IMR-90 (cell line): ENCODE measurements around the gene EXOC3L2.

ENCODE experiments used
- BHLHE40 ChIP-seq: fragments of 150-350 bp; IDR thresholded peaks from 2 replicates; pipeline ENCODE4 v1.6.1; 2016; ENCODE audit warnings: mild to moderate bottlenecking, low read depth, low read length
- FOS ChIP-seq: fragments of 150-350 bp; IDR thresholded peaks from 2 replicates; pipeline ENCODE4 v1.6.1; 2016; ENCODE audit warnings: low read depth, low read length
- MAFK ChIP-seq: IDR thresholded peaks from 2 replicates; pipeline ENCODE4 v1.6.1; 2012; ENCODE audit warnings: low read depth, low read length, improper control_type of control experiment
- MAZ ChIP-seq: IDR thresholded peaks from 2 replicates; pipeline ENCODE4 v1.6.1; 2012; ENCODE audit warnings: low read depth, mild to moderate bottlenecking, low read length, improper control_type of control experiment, moderate library complexity, borderline replicate concordance
- MXI1 ChIP-seq: IDR thresholded peaks from 2 replicates; pipeline ENCODE4 v1.6.1; 2012; ENCODE audit warnings: low read depth, mild to moderate bottlenecking, low read length, moderate library complexity, borderline replicate concordance
- POLR2A ChIP-seq: IDR thresholded peaks from 2 replicates; pipeline ENCODE4 v1.6.1; 2012; ENCODE audit warnings: mild to moderate bottlenecking, low read depth, low read length
- RAD21 ChIP-seq: IDR thresholded peaks from 2 replicates; pipeline ENCODE4 v1.6.1; 2012; ENCODE audit warnings: low read length, improper control_type of control experiment
- RCOR1 ChIP-seq: IDR thresholded peaks from 2 replicates; pipeline ENCODE4 v1.6.1; 2012; ENCODE audit warnings: mild to moderate bottlenecking, low read length, improper control_type of control experiment; ENCODE audit not compliant: insufficient replicate concordance
- SMC3 ChIP-seq: fragments of 150-350 bp; IDR thresholded peaks from 2 replicates; pipeline ENCODE4 v1.6.1; 2016; ENCODE audit warnings: low read depth, mild to moderate bottlenecking, antibody characterized with exemption, low read length, moderate library complexity
- USF2 ChIP-seq: fragments of 150-350 bp; IDR thresholded peaks from 2 replicates; pipeline ENCODE4 v1.6.1; 2017; ENCODE audit warnings: mild to moderate bottlenecking, antibody characterized with exemption, low read length, low read depth
- TF ChIP-seq, protein P1 (sequence below): conservative IDR thresholded peaks from 2 replicates; pipeline ENCODE4 v1.5.1; 2012; ENCODE audit warnings: mild to moderate bottlenecking, low read depth, low read length, improper control_type of control experiment
- TF ChIP-seq, protein P2 (sequence below): fragments of 150-350 bp; IDR thresholded peaks from 2 replicates; pipeline ENCODE4 v1.6.1; 2016; ENCODE audit warnings: low read depth, mild to moderate bottlenecking, low read length, moderate library complexity, borderline replicate concordance

DNA sequence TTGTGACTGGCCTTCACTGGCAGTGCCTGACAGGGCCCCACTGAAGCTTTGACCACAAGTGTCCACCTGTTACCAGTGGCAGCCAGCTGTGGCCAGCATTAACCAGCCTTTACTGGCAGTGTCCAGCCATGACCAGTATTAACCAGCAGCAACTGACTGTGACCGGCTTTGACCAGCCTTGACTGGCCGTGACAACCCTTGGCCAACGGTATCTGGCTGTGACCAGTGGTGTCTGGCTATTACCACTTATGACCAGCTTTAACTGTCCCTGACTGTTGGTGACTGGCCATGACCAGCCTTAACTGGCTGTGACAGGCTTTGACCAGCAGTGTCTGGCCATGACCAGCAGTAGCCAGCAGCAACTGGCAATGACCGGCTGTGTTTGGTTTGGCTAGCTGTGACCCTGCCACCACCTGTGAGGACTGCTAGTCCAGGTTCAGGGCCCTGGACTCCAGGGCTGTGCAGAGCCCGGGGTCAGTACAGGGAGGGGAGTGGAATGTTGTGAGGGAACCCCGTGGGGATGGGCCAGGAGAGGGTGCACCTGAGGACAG is 45.2 kb upstream of the EXOC3L2 start:
- TF ChIP-seq, protein P1, sequence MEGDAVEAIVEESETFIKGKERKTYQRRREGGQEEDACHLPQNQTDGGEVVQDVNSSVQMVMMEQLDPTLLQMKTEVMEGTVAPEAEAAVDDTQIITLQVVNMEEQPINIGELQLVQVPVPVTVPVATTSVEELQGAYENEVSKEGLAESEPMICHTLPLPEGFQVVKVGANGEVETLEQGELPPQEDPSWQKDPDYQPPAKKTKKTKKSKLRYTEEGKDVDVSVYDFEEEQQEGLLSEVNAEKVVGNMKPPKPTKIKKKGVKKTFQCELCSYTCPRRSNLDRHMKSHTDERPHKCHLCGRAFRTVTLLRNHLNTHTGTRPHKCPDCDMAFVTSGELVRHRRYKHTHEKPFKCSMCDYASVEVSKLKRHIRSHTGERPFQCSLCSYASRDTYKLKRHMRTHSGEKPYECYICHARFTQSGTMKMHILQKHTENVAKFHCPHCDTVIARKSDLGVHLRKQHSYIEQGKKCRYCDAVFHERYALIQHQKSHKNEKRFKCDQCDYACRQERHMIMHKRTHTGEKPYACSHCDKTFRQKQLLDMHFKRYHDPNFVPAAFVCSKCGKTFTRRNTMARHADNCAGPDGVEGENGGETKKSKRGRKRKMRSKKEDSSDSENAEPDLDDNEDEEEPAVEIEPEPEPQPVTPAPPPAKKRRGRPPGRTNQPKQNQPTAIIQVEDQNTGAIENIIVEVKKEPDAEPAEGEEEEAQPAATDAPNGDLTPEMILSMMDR = no peak
- TF ChIP-seq POLR2A (no peak), MAFK (no peak), MXI1 (no peak), RAD21 (no peak), FOS (no peak), USF2 (no peak), BHLHE40 (no peak), RCOR1 (no peak), SMC3 (no peak), MAZ (no peak)
- TF ChIP-seq, protein P2, sequence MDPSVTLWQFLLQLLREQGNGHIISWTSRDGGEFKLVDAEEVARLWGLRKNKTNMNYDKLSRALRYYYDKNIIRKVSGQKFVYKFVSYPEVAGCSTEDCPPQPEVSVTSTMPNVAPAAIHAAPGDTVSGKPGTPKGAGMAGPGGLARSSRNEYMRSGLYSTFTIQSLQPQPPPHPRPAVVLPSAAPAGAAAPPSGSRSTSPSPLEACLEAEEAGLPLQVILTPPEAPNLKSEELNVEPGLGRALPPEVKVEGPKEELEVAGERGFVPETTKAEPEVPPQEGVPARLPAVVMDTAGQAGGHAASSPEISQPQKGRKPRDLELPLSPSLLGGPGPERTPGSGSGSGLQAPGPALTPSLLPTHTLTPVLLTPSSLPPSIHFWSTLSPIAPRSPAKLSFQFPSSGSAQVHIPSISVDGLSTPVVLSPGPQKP = no peak
